HEK293 (cell line): ENCODE results near the gene TIGD3.

Experiments
- ZNF274 ChIP-seq, 2 experiments: fragments of 200-500 bp in 1 of 2; fragments of 450-650 bp in 1 of 2; sonication (Bioruptor generic) in 1 of 2; formaldehyde crosslinking in 1 of 2; IDR thresholded peaks; 2 replicates each; pipeline versions ENCODE4 v1.5.1 to v1.6.1; 2014 to 2016; ENCODE audit warnings: borderline replicate concordance in 1 of 2, inconsistent platforms in 1 of 2, low read length in 1 of 2, missing biosample characterization in 1 of 2, missing genetic modification characterization in 1 of 2
- ZNF596 ChIP-seq: fragments of 450-650 bp; IDR thresholded peaks from 2 replicates; pipeline ENCODE4 v1.5.0; 2018; ENCODE audit warnings: missing biosample characterization, mild to moderate bottlenecking, missing genetic modification characterization, moderate library complexity
- TF ChIP-seq, protein P1 (sequence below): fragments of 450-650 bp; formaldehyde crosslinking; IDR thresholded peaks from 2 replicates; pipeline ENCODE4 v1.5.1; 2016; ENCODE audit warnings: missing biosample characterization, missing genetic modification characterization
- TF ChIP-seq, protein P2 (sequence below): fragments of 450-650 bp; formaldehyde crosslinking; IDR thresholded peaks from 2 replicates; pipeline ENCODE4 v1.5.1; 2016; ENCODE audit warnings: missing biosample characterization, missing genetic modification characterization

GRCh38 chr11:65315204-65315865 lies 39.2 kb upstream of the TIGD3 start:
- TF ChIP-seq, protein P1, sequence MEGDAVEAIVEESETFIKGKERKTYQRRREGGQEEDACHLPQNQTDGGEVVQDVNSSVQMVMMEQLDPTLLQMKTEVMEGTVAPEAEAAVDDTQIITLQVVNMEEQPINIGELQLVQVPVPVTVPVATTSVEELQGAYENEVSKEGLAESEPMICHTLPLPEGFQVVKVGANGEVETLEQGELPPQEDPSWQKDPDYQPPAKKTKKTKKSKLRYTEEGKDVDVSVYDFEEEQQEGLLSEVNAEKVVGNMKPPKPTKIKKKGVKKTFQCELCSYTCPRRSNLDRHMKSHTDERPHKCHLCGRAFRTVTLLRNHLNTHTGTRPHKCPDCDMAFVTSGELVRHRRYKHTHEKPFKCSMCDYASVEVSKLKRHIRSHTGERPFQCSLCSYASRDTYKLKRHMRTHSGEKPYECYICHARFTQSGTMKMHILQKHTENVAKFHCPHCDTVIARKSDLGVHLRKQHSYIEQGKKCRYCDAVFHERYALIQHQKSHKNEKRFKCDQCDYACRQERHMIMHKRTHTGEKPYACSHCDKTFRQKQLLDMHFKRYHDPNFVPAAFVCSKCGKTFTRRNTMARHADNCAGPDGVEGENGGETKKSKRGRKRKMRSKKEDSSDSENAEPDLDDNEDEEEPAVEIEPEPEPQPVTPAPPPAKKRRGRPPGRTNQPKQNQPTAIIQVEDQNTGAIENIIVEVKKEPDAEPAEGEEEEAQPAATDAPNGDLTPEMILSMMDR (tag by site-specific recombination): peak; percentile 88
- TF ChIP-seq ZNF274 (IDR thresholded peaks at IDR 0.05; ENCODE audit: low read length): no peak
- no peak for TF ChIP-seq ZNF274 (tag by site-specific recombination; IDR thresholded peaks at IDR 0.05; ENCODE audit: borderline replicate concordance)
- TF ChIP-seq ZNF596 (tag by site-specific recombination): no peak
- TF ChIP-seq, protein P2, sequence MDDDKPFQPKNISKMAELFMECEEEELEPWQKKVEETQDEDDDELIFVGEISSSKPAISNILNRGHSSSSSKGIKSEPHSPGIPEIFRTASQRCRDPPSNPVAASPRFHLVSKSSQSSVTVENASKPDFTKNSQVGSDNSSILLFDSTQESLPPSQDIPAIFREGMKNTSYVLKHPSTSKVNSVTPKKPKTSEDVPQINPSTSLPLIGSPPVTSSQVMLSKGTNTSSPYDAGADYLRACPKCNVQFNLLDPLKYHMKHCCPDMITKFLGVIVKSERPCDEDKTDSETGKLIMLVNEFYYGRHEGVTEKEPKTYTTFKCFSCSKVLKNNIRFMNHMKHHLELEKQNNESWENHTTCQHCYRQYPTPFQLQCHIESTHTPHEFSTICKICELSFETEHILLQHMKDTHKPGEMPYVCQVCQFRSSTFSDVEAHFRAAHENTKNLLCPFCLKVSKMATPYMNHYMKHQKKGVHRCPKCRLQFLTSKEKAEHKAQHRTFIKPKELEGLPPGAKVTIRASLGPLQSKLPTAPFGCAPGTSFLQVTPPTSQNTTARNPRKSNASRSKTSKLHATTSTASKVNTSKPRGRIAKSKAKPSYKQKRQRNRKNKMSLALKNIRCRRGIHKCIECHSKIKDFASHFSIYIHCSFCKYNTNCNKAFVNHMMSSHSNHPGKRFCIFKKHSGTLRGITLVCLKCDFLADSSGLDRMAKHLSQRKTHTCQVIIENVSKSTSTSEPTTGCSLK (tag by site-specific recombination): no peak
